AG04450 (cell line): ENCODE data around the gene MRPL57. TPM values are rescaled to one million over a fixed set of nuclear protein-coding genes. Genes with fewer than 3 reads are reported as not detected.
"Not testable (repeated sequence)": the region's sequence is repeated elsewhere in the genome, so short reads cannot be mapped to it uniquely, and the experiment has no call there.

Experiments
- CTCF ChIA-PET: fragments of 300-600, 350-600 bp; formaldehyde crosslinking; extraction: SDS; loops from one replicate; lab custom pipeline; 2022; ENCODE audit warnings: antibody characterized with exemption, inconsistent platforms; lab: Charles Lee
- POLR2A ChIA-PET: fragments of 350-600 bp; formaldehyde crosslinking; extraction: SDS; loops from one replicate; lab custom pipeline; 2021; ENCODE audit warnings: antibody characterized with exemption, inconsistent platforms; lab: Yijun Ruan, JAX
- DNase-seq: peaks from one replicate; pipeline ENCODE4 v3.0.0-alpha.2; 2011; ENCODE audit warnings: low read depth, low spot score
- H3K27ac ChIP-seq: one replicate; pipeline ENCODE4 v1.5.1; 2012; ENCODE audit warnings: low read depth, low read length, control low read depth
- H3K27me3 ChIP-seq: one replicate; pipeline ENCODE4 v1.6.0; 2012; ENCODE audit warnings: low read length; ENCODE audit not compliant: control insufficient read depth, insufficient read depth
- H3K4me3 ChIP-seq: 2 replicates; pipeline ENCODE4 v1.5.1; 2011; ENCODE audit warnings: mild to moderate bottlenecking, low read depth, low read length, control low read depth
- H3K9me3 ChIP-seq: 2 replicates; pipeline ENCODE4 v1.5.1; 2012; ENCODE audit warnings: low read length; ENCODE audit not compliant: control insufficient read depth, insufficient read depth
- polyA plus RNA-seq: library from polyadenylated mRNA; depleted of rRNA; stranded (reverse); fragments of >200 nt; gene quantifications from 2 replicates; pipeline ENCODE4 v1.2.3, GENCODE V29; 2011
- TF ChIP-seq, protein P1 (sequence below): IDR thresholded peaks from 2 replicates; pipeline ENCODE4 v1.5.1; 2011; ENCODE audit warnings: low read depth, low read length, control low read depth, inconsistent platforms

The MRPL57 gene
- polyA plus RNA-seq, 1 experiment: 15.6 TPM

DNA sequence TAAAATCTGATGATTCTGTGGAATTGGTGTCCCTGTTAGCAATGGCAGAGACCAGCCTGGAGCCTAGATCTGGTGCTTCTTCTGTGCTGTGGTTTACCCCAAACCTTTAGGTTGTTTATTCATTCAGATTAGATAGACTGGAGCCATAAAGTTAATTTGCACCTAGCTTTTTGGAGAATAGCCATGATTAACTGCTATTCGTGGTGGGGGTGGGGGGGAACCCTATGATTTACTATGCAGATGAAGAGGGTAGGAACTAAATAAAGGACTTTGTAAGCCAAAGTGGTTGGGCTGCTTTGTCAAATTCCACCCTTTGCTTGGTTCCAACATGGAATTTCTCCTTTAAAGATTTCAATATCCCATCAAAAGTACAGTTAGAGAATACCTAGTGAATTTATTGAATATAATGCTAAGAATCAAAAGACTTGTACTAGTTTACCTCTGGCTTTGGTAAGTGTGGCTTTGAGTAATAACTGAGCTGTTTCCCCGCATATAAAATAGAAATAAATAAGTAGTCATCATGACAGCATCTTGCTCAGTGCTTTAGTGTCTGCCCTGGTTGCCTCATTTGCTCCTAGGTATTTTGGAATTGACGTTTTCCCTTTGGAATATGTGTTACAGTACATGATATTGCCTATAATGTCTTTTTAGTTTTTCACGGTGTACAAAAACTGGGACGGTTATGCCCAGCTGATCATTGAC is 27.8 kb upstream of the MRPL57 start:
- no peaks in the 10 kb centered on the region for H3K27me3 ChIP-seq
- TF ChIP-seq, protein P1, sequence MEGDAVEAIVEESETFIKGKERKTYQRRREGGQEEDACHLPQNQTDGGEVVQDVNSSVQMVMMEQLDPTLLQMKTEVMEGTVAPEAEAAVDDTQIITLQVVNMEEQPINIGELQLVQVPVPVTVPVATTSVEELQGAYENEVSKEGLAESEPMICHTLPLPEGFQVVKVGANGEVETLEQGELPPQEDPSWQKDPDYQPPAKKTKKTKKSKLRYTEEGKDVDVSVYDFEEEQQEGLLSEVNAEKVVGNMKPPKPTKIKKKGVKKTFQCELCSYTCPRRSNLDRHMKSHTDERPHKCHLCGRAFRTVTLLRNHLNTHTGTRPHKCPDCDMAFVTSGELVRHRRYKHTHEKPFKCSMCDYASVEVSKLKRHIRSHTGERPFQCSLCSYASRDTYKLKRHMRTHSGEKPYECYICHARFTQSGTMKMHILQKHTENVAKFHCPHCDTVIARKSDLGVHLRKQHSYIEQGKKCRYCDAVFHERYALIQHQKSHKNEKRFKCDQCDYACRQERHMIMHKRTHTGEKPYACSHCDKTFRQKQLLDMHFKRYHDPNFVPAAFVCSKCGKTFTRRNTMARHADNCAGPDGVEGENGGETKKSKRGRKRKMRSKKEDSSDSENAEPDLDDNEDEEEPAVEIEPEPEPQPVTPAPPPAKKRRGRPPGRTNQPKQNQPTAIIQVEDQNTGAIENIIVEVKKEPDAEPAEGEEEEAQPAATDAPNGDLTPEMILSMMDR: no peak
- no peak overlapping the region for H3K4me3 ChIP-seq
- DNase-seq: no peak
- ChIA-PET CTCF (interaction anchor here (0.9 to 1.2 kb wide), 2 partner anchors 17 to 328 kb away, joined by 5 read pairs; no protein-coding TSS in a partner anchor), POLR2A (interaction anchor here (0.7 kb wide), 1 partner anchor 1025 kb away, joined by 4 read pairs; no protein-coding TSS in a partner anchor)
- H3K27ac ChIP-seq: no peak overlapping the region
- no peaks in the 10 kb centered on the region for H3K9me3 ChIP-seq

DNA sequence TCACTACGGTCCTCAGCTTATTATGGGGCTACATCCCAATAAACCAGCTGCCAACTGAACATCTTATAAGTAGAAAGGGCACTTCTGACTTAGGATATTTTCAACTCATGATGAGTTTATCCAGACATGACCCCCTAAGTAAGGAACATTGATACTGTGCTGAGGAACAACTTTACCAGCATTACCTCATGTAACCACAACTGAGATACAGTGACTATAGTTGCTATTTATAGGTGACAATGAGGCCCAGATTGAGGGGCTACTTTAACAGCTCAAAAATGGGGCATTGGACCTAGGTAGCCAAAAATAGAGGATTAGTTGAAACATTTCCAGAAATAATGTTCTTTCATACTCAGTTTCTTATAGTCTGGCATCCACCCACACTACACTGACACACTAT is 26.9 kb upstream of the MRPL57 start:
- TF ChIP-seq, protein P1: no peak
- H3K9me3 ChIP-seq: no peaks in the 10 kb centered on the region
- POLR2A ChIA-PET: no interaction called here
- no peak overlapping the region for H3K4me3 ChIP-seq
- no peaks in the 10 kb centered on the region for H3K27me3 ChIP-seq
- DNase-seq: no peak
- H3K27ac ChIP-seq: no peak overlapping the region
- CTCF ChIA-PET: interaction anchor here (0.8 to 2.1 kb wide), 4 partner anchors 16 to 328 kb away, joined by 3 to 11 read pairs (median 5); no protein-coding TSS in a partner anchor

DNA sequence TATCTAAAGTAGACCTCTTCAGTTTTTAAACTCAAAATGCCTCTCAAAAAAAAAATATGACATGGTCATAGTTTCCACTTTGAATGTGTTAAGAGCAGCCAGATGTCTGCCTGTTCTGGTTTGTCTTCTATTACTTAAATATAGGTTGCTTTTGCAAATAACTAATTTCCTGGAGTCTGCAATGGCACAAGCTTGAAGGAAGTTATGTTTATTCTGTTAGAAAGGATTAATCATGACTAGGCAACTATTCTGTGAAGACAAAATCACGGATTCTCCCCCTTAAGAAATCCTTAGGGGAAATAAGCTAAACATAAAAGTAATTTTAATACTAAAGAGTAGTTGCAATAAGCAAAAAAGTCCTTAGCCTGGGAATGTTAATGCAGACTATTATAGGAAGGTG is 26.4 kb upstream of the MRPL57 start:
- no peaks in the 10 kb centered on the region for H3K9me3 ChIP-seq
- DNase-seq: no peak
- H3K27ac ChIP-seq: no peak overlapping the region
- TF ChIP-seq, protein P1: no peak
- POLR2A ChIA-PET: interaction anchor here (0.7 kb wide), 1 partner anchor 297 kb away, joined by 4 read pairs; no protein-coding TSS in a partner anchor
- CTCF ChIA-PET: interaction anchor here (0.6 to 2.1 kb wide), 4 partner anchors 16 to 327 kb away, joined by 3 to 11 read pairs (median 4); no protein-coding TSS in a partner anchor
- no peaks in the 10 kb centered on the region for H3K27me3 ChIP-seq
- H3K4me3 ChIP-seq: no peak overlapping the region

DNA sequence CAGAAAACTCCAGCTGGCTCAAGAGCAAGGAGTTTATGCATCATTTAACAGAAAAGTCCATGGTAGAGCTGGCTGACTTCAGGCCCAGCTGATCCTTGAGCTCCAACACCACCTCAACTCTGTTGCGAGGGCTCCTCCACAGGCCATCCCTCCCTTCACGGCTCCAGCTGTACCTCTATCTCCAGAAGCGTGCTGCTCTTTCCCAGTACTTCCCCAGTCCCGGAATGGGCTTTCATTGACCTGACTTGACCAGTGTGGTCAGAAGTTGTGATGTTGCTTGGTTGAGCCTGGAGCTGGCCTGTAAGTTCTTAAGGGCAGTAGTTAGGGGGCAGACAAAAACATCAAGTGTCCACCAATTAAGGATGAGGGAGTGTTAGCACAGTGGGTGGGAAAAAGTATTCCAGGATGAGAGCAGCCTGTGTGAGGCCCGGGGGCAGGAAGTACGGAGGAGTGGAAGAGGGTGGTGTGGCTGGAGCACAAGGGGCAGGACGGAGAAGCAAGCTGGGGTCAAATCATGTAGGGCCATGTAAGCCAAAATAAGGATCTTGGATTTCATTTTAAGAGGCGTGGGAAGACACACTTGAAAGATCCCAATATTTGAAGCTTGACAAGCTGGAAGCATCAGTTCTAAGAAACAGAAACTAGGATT is 24.1 kb upstream of the MRPL57 start:
- POLR2A ChIA-PET: interaction anchor here (0.5 kb wide), 1 partner anchor 129 kb away, joined by 8 read pairs; no protein-coding TSS in a partner anchor
- H3K9me3 ChIP-seq: no peaks in the 10 kb centered on the region
- no peaks in the 10 kb centered on the region for H3K27me3 ChIP-seq
- no peak for DNase-seq
- no peak overlapping the region for H3K27ac ChIP-seq
- no peak overlapping the region for H3K4me3 ChIP-seq
- CTCF ChIA-PET: no interaction called here
- TF ChIP-seq, protein P1: no peak

DNA sequence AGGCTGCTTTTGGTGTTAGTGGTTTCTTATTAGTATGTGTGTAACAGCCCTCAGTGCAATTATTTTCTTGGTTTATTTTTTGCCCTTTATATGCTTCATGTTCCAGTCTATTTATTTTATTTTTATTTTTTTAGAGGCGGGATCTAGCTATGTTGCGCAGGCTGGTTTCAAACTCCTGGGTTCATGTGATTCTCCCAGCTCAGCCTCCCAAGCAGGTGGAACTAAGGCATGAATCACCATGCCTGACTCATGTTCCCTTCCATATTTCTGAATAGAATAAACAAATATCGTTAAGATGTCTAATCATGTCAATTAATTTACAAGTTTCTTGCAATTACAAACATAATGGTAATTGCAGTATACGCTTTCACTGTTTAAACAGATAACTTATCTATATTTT is 11.8 kb upstream of the MRPL57 start:
- H3K9me3 ChIP-seq: no peaks in the 10 kb centered on the region
- H3K27ac ChIP-seq: no peak overlapping the region
- TF ChIP-seq, protein P1: no peak
- H3K4me3 ChIP-seq: no peak overlapping the region
- H3K27me3 ChIP-seq: no peaks in the 10 kb centered on the region
- POLR2A ChIA-PET: no interaction called here
- CTCF ChIA-PET: no interaction called here
- DNase-seq: no peak

DNA sequence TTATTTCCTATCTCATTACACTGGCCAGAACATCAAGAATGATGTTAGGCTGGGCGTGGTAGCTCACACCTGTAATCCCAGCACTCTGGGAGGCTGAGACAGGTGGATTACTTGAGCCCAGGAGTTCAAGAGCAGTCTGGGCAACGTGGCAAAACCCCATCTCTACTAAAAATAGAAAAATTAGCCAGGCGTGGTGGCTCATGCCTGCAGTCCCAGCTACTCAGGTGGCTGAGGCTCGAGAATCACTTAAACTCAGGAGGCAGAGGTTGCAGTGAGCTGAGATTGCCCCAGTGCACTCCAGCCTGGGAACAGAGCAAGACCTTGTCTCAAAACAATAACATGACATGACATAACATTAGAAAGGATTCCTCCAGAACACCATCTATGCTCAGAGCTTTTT is 10.9 kb upstream of the MRPL57 start:
- DNase-seq, POLR2A ChIA-PET: not testable (repeated sequence)
- CTCF ChIA-PET: interaction anchor here (0.6 to 1.7 kb wide), 4 partner anchors 16 to 313 kb away, joined by 3 to 8 read pairs (median 4); no protein-coding TSS in a partner anchor

More for the DNA sequence above, 10.9 kb upstream of the MRPL57 start:
- not testable (repeated sequence) for H3K27ac ChIP-seq, H3K9me3 ChIP-seq, H3K27me3 ChIP-seq, H3K4me3 ChIP-seq
